Iris pigment epithelial cell (primary cell): ENCODE results near the gene NMNAT2.
"Not testable (repeated sequence)": the region's sequence is repeated elsewhere in the genome, so short reads cannot be mapped to it uniquely, and the experiment has no call there.

Experiments
- DNase-seq: peaks from one replicate; pipeline ENCODE4 v3.0.0-alpha.2; 2011; ENCODE audit warnings: low read depth

Gene NMNAT2

DNA sequence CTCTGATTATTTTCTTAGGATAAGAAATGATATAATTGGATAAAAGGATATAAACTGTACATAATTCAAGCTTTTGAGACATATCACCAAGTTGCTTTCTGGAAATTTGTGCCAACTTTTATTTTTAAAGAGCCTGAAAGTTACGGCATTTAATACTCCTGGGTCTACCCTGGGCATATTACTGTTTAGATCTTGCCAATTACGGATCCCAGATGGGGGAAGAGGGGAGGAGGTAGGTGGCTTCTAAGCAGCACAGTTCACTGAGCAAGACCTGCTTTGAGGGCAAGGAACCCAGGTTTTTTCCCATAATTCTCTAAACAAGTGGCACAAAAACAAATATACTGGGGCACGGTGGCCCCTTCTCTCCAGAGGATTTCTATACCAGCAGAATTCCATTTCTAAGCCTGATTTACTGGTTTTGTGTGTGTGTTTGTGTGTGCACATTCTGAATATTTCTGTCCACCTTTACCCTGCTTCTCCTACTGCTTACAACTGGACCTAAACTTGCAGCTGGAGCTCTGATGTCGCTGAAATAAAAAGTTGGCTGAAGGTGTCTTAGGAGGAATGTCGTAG lies 155.5 kb downstream of the NMNAT2 start:
- DNase-seq, result no peak

GRCh38 chr1:183259924-183260323 lies 158.3 kb downstream of the NMNAT2 start:
- DNase-seq, result no peak

- no peak for DNase-seq
Measured at GRCh38 chr1:183255073-183255472, 163.1 kb downstream of the NMNAT2 start.

- no peak for DNase-seq
Measured at GRCh38 chr1:183251959-183252450, 166.2 kb downstream of the NMNAT2 start.

DNA sequence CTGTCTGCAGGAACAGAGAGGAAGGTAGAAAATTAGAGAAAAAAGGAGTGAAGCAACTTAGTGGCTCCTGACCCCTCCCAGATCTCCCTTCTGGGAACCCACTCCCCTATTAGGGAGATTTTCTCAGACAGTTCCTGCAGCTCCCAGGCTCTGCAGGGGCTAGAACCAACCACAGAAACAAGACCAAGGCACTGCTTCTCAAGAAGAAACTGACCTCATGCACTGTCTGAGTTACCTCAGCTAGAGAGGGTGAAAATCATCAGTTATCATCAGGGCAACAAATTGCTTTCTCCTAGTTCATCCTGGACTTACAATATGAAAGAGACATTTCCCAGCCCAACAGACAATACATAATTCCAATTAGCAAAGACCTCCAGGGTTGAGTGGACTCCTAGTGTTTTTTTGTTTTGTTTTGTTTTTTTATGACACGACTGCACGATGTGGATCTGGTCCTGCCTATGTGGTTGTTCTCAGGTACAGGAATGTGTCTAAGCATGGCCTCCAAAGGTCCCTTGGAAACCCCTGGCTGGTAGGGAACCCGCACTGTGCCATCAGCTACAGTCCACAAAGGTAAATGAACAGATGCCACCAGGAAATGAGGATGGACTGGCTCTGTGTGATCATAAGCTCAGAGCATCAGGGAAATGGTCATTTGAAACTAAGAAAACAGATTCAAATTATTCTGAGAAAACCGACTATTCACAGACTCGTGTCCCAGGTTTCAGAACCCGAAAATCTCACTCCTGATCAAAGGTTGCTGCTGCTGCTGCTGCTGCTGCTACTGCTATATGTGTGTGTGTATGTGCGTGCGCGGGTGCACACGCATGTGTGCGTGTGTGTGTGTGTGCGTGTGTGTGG lies 166.8 kb downstream of the NMNAT2 start:
- DNase-seq, result no peak

DNA sequence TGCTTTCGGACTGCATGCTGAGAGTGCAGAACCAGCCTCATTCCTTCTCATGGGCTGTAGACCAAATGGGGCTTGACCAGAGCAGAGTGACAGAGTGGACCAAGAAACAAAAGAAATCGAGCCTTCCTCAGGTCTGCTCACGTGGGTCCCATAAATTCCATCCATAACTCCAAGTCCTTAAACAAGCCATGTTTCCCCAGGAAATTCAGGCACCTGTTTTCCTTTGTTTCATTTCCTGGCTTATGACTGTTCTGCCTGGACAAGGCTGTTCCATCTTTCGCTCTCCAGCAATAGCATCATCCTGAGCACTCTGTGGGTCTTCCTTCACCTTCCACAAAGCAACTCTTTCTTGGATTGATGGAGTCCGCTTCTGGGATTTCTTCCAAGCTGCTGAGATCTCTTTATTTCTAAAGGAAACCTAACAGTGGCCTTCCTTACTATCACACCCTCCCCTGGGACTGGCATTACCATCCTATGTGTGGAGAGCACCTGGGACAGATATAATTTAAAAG lies 168.2 kb downstream of the NMNAT2 start:
- DNase-seq, result no peak

DNA sequence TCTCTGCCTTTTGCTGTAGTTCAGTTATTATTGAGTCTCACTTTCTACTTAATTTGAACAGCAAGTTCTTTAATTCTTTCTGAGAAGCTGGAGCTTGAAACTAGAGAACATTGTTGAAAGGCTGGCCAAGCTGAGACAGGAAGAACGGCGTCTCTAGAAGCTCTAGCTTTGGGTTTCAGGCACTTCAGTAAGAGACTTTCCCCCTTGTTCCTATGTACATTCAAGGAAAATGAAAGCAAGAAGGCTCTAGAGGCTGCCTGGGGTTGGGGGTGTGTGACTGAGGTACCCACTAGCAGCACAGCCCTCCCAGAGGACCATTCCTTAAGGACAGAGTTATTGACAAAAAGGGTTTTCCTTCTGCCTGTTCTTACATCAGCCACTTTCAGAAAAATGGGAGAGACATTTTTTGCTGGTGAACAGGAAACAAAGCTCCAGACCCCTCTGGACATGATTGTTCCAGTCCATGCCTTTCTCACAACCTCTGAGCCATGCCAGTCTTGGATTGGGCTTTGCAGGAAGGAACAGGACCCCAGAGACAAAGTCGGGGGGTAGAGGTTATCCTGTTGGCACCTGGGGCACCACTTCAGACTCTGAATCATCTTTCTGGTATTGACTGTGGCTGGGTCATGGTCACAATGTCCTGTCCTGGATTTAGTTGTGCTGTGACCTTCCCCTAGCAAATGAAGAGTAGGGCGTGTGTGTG lies 169.0 kb downstream of the NMNAT2 start:
- no peak for DNase-seq

DNA sequence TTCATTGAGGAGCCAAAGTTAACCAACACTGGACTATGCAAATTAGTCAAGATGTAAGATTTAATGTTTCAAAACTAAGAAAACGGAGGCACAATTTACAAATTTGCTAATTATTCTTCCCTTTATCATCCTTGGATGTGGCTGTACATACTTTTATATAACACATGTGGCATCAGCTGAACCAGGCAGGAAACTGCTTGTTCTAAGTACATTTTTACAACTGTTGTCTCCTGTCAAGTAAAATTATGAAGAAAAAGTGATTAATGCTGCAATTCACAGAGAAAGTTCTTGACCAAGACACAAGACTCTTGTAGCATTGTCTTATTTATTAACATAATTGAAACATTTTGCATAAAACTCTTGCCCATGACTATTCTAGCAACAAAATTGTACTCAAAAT lies 170.2 kb downstream of the NMNAT2 start:
- DNase-seq, result no peak

GRCh38 chr1:183247484-183247883 lies 170.7 kb downstream of the NMNAT2 start:
- no peak for DNase-seq

DNA sequence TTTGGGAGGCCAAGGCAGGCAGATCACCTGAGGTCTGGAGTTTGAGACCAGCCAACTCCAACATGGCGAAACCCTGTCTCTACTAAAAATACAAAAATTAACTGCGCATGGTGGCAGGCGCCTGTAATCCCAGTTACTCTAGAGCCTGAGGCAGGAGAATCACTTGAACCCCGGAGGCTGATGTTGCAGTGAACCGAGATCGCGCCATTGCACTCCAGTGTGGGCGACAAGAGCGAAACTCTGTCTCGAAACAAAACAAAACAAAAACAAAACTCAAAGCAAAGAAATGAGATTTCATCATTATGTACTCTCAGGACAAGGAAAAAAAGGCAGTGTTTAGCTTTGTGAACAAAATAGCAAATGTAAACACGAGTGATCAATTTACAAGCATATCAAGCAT lies 171.1 kb downstream of the NMNAT2 start:
- no peak for DNase-seq

- DNase-seq, result no peak
Measured at GRCh38 chr1:183246436-183246835, 171.7 kb downstream of the NMNAT2 start.

- DNase-seq, result no peak
Measured at GRCh38 chr1:183245357-183245756, 172.8 kb downstream of the NMNAT2 start.

GRCh38 chr1:183244466-183244865 lies 173.7 kb downstream of the NMNAT2 start:
- DNase-seq, result peak; percentile 75

DNA sequence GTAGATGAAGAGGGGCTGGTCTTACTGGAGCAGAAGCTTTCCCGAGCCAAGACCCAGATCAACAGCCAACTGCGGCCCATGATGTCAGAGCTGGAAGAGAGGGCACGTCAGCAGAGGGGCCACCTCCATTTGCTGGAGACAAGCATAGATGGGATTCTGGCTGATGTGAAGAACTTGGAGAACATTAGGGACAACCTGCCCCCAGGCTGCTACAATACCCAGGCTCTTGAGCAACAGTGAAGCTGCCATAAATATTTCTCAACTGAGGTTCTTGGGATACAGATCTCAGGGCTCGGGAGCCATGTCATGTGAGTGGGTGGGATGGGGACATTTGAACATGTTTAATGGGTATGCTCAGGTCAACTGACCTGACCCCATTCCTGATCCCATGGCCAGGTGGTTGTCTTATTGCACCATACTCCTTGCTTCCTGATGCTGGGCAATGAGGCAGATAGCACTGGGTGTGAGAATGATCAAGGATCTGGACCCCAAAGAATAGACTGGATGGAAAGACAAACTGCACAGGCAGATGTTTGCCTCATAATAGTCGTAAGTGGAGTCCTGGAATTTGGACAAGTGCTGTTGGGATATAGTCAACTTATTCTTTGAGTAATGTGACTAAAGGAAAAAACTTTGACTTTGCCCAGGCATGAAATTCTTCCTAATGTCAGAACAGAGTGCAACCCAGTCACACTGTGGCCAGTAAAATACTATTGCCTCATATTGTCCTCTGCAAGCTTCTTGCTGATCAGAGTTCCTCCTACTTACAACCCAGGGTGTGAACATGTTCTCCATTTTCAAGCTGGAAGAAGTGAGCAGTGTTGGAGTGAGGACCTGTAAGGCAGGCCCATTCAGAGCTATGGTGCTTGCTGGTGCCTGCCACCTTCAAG lies 174.8 kb downstream of the NMNAT2 start:
- no peak for DNase-seq

GRCh38 chr1:183242556-183242955 lies 175.6 kb downstream of the NMNAT2 start:
- no peak for DNase-seq

- no peak for DNase-seq
Measured at GRCh38 chr1:183241471-183241870, 176.7 kb downstream of the NMNAT2 start.

GRCh38 chr1:183240853-183241252 lies 177.3 kb downstream of the NMNAT2 start:
- DNase-seq, result not testable (repeated sequence)

GRCh38 chr1:183240526-183240825 lies 177.7 kb downstream of the NMNAT2 start:
- no peak for DNase-seq

- DNase-seq, result no peak
Measured at GRCh38 chr1:183239793-183240525, 178.2 kb downstream of the NMNAT2 start.

GRCh38 chr1:183239220-183239742 lies 178.9 kb downstream of the NMNAT2 start:
- DNase-seq, result no peak

GRCh38 chr1:183238071-183238470 lies 180.1 kb downstream of the NMNAT2 start:
- peak; percentile 84 for DNase-seq
